ENCODE measurements around the gene KRABD2.
"Not testable (repeated sequence)": the region's sequence is repeated elsewhere in the genome, so short reads cannot be mapped to it uniquely, and the experiment has no call there.

KRABD2 gene

DNA sequence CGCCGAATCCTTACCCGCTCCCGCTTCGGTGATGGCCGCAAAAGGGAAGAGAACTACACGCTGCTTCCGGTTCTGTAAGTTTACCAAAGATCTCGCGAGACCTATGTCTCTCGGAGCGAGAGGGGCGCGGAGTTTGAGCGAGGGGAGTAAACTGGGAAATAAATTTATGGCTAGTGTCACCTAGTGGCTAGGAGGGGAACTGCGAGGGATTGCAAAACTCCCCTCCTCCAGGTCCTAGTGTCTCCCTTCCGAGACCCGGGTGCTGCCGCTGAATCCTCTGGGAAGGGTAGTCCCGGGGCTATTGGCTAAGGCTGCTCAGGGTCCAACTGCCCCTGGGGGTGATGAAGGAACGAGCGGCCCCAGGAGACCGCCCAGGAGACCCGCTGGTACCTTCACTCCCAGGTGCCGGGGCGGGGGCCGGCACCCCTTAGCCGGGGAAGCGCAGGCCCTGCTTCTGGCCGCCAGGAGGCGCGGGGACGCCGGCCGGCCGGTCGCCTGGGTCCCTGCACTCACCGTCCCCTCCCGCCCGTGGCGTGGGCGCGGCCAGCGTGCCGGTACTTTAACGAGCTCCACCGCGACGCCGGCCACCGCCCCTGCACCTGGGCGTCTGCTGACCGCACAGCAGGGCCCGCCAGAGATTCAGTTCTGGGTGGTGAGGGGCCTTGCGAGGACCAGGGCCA is 6.8 kb upstream of the KRABD2 start, which contains the start of gene RPL26:
RPL26 (minus strand) TSS at position 51 of the 680 bp plus-strand sequence. CDS start 883 bp downstream, outside the sequence.
- H3K4me3 ChIP-seq = peak within 1 kb of the TSS; percentile 96
- peak within 1 kb of the TSS; percentile 88 for H3K27ac ChIP-seq (replicated peaks)
- H3K4me1 ChIP-seq = peaks cover 56% of the 10 kb centered on the region
- intact Hi-C loops (cut with micrococcal nuclease) = no loop called here
- H3K9me3 ChIP-seq (replicated peaks) = no peaks in the 10 kb centered on the region
- no peaks in the 10 kb centered on the region for H3K27me3 ChIP-seq (ENCODE audit: low read depth)
- H3K36me3 ChIP-seq = peaks cover 38% of the 10 kb centered on the region
- TF ChIP-seq, protein P1, sequence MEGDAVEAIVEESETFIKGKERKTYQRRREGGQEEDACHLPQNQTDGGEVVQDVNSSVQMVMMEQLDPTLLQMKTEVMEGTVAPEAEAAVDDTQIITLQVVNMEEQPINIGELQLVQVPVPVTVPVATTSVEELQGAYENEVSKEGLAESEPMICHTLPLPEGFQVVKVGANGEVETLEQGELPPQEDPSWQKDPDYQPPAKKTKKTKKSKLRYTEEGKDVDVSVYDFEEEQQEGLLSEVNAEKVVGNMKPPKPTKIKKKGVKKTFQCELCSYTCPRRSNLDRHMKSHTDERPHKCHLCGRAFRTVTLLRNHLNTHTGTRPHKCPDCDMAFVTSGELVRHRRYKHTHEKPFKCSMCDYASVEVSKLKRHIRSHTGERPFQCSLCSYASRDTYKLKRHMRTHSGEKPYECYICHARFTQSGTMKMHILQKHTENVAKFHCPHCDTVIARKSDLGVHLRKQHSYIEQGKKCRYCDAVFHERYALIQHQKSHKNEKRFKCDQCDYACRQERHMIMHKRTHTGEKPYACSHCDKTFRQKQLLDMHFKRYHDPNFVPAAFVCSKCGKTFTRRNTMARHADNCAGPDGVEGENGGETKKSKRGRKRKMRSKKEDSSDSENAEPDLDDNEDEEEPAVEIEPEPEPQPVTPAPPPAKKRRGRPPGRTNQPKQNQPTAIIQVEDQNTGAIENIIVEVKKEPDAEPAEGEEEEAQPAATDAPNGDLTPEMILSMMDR (IDR thresholded peaks at IDR 0.05; ENCODE audit: borderline replicate concordance) = peak; percentile 98
- DNase-seq = peak; percentile 94

DNA sequence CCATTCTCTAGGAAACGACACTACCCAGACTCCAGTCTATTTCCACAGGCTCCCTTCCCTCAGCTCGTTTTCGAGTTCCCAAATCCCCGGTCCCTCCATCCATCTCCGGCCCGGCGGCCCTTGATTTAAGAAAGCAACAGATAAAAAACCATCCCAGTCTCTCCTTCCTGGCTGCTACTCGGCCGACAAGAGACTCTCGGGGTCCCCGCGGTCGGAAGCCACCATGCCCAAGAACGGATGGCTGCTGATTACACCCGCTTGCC is 6.3 kb upstream of the KRABD2 start:
- TF ChIP-seq, protein P1 (IDR thresholded peaks at IDR 0.05; ENCODE audit: borderline replicate concordance) = no peak
- peaks cover 42% of the 10 kb centered on the region for H3K36me3 ChIP-seq
- no peak for DNase-seq
- no peaks in the 10 kb centered on the region for H3K27me3 ChIP-seq (ENCODE audit: low read depth)
- H3K4me3 ChIP-seq = peak overlapping the region; percentile 96
- H3K27ac ChIP-seq (replicated peaks) = peak overlapping the region; percentile 88
- intact Hi-C loops (cut with micrococcal nuclease) = no loop called here
- peaks cover 56% of the 10 kb centered on the region for H3K4me1 ChIP-seq
- H3K9me3 ChIP-seq (replicated peaks) = no peaks in the 10 kb centered on the region

GRCh38 chr17:8382052-8382879 is 5.8 kb upstream of the KRABD2 start:
- H3K36me3 ChIP-seq = peaks cover 48% of the 10 kb centered on the region
- peak overlapping the region; percentile 96 for H3K4me3 ChIP-seq
- H3K27me3 ChIP-seq (ENCODE audit: low read depth) = no peaks in the 10 kb centered on the region
- TF ChIP-seq, protein P1 (IDR thresholded peaks at IDR 0.05; ENCODE audit: borderline replicate concordance) = no peak
- DNase-seq = no peak
- H3K27ac ChIP-seq (replicated peaks) = peak overlapping the region; percentile 88
- intact Hi-C loops (cut with micrococcal nuclease) = no loop called here
- H3K9me3 ChIP-seq (replicated peaks) = no peaks in the 10 kb centered on the region
- peaks cover 58% of the 10 kb centered on the region for H3K4me1 ChIP-seq

GRCh38 chr17:8380049-8380448 is 3.5 kb upstream of the KRABD2 start:
- Histone ChIP-seq H3K4me3 (no peak overlapping the region), H3K4me1 (peaks cover 78% of the 10 kb centered on the region), H3K27ac (replicated peaks) (no peak overlapping the region), H3K9me3 (replicated peaks) (no peaks in the 10 kb centered on the region), H3K27me3 (ENCODE audit: low read depth) (no peaks in the 10 kb centered on the region), H3K36me3 (peaks cover 52% of the 10 kb centered on the region)
- no peak for DNase-seq
- intact Hi-C loops (cut with micrococcal nuclease) = no loop called here
- TF ChIP-seq, protein P1 (IDR thresholded peaks at IDR 0.05; ENCODE audit: borderline replicate concordance) = no peak

- Histone ChIP-seq H3K36me3 (peaks cover 52% of the 10 kb centered on the region), H3K4me1 (peaks cover 69% of the 10 kb centered on the region)
- H3K4me3 ChIP-seq; H3K9me3 ChIP-seq (replicated peaks); H3K27ac ChIP-seq (replicated peaks); H3K27me3 ChIP-seq (ENCODE audit: low read depth); DNase-seq; intact Hi-C loops (cut with micrococcal nuclease): not testable (repeated sequence)
Measured at GRCh38 chr17:8378117-8378516, 1.6 kb upstream of the KRABD2 start.

DNA sequence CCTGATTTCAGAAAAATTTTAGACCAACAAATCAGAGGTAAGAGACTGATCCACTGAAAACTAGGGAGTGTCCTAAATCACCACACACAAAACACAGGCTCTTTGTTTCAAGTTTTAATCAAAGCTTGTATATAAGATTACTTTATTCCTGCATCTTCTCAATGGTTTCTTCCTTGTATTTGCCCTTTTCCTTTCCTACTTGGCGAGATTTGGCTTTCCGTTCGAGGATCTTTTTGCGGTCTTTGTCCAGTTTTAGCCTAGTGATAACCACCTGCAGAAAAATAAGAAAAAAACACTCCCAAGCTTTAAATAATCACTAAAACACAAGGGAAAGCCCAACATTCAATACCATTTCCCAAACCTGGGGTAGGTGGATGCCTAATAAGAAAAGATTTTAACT is 918 bp upstream of the KRABD2 start:
- no peak for DNase-seq
- TF ChIP-seq, protein P1 (IDR thresholded peaks at IDR 0.05; ENCODE audit: borderline replicate concordance) = no peak
- peaks cover 66% of the 10 kb centered on the region for H3K4me1 ChIP-seq
- no peaks in the 10 kb centered on the region for H3K27me3 ChIP-seq (ENCODE audit: low read depth)
- H3K36me3 ChIP-seq = peaks cover 52% of the 10 kb centered on the region
- intact Hi-C loops (cut with micrococcal nuclease) = no loop called here
- no peak overlapping the region for H3K4me3 ChIP-seq
- peak overlapping the region; percentile 98 for H3K27ac ChIP-seq (replicated peaks)
- no peaks in the 10 kb centered on the region for H3K9me3 ChIP-seq (replicated peaks)

All from left ventricle myocardium inferior (tissue), 1 donor.